Psoas muscle (tissue), 8 donors: ENCODE measurements around the gene XYLB. TPM values are rescaled to one million over a fixed set of nuclear protein-coding genes. Genes with fewer than 3 reads are reported as not detected.

Experiments
- ATAC-seq, 4 donors: fragments of 200-7000 bp; cut with Tn5 transposase; one replicate each; pipeline ENCODE4 v1.9.1; 2020; ENCODE audit warnings: moderate library complexity in 3 of 4, mild to moderate bottlenecking in 2 of 4
- DNase-seq, 2 donors: peaks; one replicate each; pipeline ENCODE4 v3.0.0-alpha.2; 2020
- H3K27ac ChIP-seq: fragments of 200-600 bp; one replicate; pipeline ENCODE4 v1.8.0; 2022
- H3K27me3 ChIP-seq, 3 donors: fragments of 200-600 bp in 1 of 3; one replicate each; pipeline versions ENCODE4 v1.6.1 to v1.8.0; 2013 to 2022; ENCODE audit warnings: low read length in 2 of 3, mild to moderate bottlenecking in 2 of 3, moderate library complexity in 1 of 3; ENCODE audit not compliant: insufficient read depth in 3 of 3
- H3K36me3 ChIP-seq, 2 donors: fragments of 200-600 bp in 1 of 2; one replicate each; pipeline versions ENCODE4 v1.6.1 to v1.8.0; 2013 to 2022; ENCODE audit warnings: low read depth in 1 of 2, mild to moderate bottlenecking in 1 of 2, moderate library complexity in 1 of 2; ENCODE audit not compliant: insufficient read depth in 1 of 2
- H3K4me1 ChIP-seq: fragments of 200-600 bp; one replicate; pipeline ENCODE4 v1.8.0; 2022
- H3K4me3 ChIP-seq: fragments of 200-600 bp; one replicate; pipeline ENCODE4 v1.8.0; 2022; ENCODE audit warnings: mild to moderate bottlenecking
- H3K9me3 ChIP-seq: fragments of 200-600 bp; one replicate; pipeline ENCODE4 v1.8.0; 2022
- WGBS, 3 donors: extraction: QIAGEN DNeasy Blood & Tissue Kit; methylation state at CpG; one replicate each; pipeline versions ENCODE4 v1.1.6 to v1.1.7; 2013; 5-methylcytosine and 5-hydroxymethylcytosine counted together
- intact Hi-C, 2 donors: fragments of 100-400 bp; cut with DNase I; formaldehyde crosslinking; loops; one replicate each; pipeline versions ENCODE4 v1.11.0 to v1.14.2; 2022
- polyA plus RNA-seq, 3 donors: library from polyadenylated mRNA; stranded (reverse); fragments of 200-250 nt; gene quantifications; one replicate each; pipeline ENCODE4 v1.2.3, GENCODE V29; 2013
- total RNA-seq, 4 donors: library from RNA; stranded (reverse); fragmentation: NEBNext Ultra II Directional in 2 of 4; extraction: Animal tissue kit (Norgen Biotek cat#: 25700) in 2 of 4; gene quantifications; one replicate each; pipeline versions ENCODE4 v1.2.1 to v1.2.4, GENCODE V29; 2021 to 2023
- TF ChIP-seq, protein P1 (sequence below): fragments of 200-600 bp; IDR thresholded peaks from one replicate; pipeline ENCODE4 v1.8.0; 2022; ENCODE audit warnings: antibody characterized with exemption
- donor health status: healthy with polysubstance abuse.
- donor health status: DM: no; HTN: no; CAD: no; lungs with moderate emphysema.
- donor health status: Bipolar disorder and iron deficiency.
- donor health status: healthy.
- donor health status: DM: yes; HTN: yes; CAD: no.
- donor health status: DM: no; HTN: no; CAD: no.
- donor health status: DM: no; HTN: no; CAD: no.
- donor health status: DM: yes; HTN: yes; CAD: no.

The XYLB gene
- total and polyA plus RNA-seq, 7 donors = 0.11 to 1.3 (median 0.78) TPM

DNA sequence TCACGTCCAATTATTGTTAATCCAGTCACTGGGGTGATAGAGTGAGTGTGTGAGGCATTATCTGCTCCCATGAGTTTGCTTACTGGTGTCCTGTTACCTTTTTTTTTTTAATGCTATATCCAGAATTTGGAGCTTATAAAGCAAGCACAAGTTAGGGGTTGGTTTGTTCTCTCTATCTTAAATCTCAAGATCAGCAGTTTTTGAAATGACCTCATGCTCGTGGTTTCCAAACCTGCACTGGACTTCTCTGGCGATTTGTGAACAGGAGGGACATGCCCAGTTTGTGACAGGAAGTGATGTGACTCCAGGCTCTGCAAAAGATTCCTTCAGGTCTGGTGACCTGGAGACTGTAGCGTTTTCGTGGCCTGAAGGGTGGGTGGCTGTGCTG, 25.6 kb downstream of the XYLB start:
- no peak for ATAC-seq
- Histone ChIP-seq H3K27me3 (no peaks in the 10 kb centered on the region), H3K27ac (no peak overlapping the region), H3K4me1 (no peaks in the 10 kb centered on the region), H3K9me3 (no peaks in the 10 kb centered on the region), H3K36me3 (peaks cover 3 to 35% of the 10 kb centered on the region in 2 donors), H3K4me3 (no peak overlapping the region)
- TF ChIP-seq, protein P1, sequence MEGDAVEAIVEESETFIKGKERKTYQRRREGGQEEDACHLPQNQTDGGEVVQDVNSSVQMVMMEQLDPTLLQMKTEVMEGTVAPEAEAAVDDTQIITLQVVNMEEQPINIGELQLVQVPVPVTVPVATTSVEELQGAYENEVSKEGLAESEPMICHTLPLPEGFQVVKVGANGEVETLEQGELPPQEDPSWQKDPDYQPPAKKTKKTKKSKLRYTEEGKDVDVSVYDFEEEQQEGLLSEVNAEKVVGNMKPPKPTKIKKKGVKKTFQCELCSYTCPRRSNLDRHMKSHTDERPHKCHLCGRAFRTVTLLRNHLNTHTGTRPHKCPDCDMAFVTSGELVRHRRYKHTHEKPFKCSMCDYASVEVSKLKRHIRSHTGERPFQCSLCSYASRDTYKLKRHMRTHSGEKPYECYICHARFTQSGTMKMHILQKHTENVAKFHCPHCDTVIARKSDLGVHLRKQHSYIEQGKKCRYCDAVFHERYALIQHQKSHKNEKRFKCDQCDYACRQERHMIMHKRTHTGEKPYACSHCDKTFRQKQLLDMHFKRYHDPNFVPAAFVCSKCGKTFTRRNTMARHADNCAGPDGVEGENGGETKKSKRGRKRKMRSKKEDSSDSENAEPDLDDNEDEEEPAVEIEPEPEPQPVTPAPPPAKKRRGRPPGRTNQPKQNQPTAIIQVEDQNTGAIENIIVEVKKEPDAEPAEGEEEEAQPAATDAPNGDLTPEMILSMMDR = no peak
- intact Hi-C loops = no loop called here
- WGBS, 3 donors = 85 to 91% (median 87%) methylated on average over 5 of the region's 5 CpGs
- no peak for DNase-seq

DNA sequence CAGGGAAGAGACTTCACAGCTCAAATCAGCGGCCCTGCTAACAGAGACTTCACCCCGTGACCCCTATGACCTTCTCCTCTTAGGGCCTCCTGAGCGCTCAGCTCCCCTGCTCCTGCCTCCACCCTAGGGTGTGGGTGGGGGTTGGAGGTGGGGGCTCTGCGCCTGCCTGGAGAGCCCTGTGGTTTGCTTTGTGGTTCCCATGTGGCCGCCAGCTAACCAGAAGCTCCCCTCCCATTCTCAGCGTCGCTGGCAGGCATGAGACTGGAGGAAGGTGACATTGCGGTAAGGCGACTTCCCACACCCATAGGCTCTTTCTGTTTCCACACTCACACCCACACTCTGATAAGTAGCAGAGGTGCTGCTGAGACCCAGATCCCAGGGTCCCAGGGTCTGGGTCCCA, 27.6 kb downstream of the XYLB start:
- TF ChIP-seq, protein P1 = no peak

DNA sequence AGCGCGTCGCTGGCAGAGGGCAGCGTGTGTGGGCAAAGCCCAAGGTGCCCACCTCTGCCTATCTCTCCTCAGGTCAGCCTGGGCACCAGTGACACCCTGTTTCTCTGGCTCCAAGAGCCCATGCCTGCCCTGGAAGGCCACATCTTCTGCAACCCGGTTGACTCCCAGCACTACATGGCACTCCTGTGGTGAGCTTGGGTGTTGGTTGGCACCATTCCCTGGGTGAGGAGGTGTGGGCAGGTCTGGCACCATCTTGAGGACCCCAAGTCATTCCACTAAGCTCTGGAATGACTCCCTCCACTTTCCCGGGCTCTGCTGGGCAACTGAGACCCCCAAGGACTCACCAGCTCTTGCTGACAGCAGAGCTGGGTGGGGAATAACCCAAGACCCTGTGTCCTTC, 28.5 kb downstream of the XYLB start:
- no peak for ATAC-seq
- Histone ChIP-seq H3K36me3 (peaks cover 0 to 57% of the 10 kb centered on the region in 2 donors), H3K4me1 (no peaks in the 10 kb centered on the region), H3K27me3 (no peaks in the 10 kb centered on the region), H3K9me3 (no peaks in the 10 kb centered on the region), H3K4me3 (no peak overlapping the region), H3K27ac (no peak overlapping the region)
- intact Hi-C loops = no loop called here
- 87 to 99% (median 95%) methylated on average over 6 of the region's 6 CpGs for WGBS, 3 donors
- DNase-seq = no peak
- TF ChIP-seq, protein P1 = no peak

More for the DNA sequence above, 27.6 kb downstream of the XYLB start:
- Histone ChIP-seq H3K4me1 (no peaks in the 10 kb centered on the region), H3K9me3 (no peaks in the 10 kb centered on the region), H3K36me3 (peaks cover 0 to 50% of the 10 kb centered on the region in 2 donors), H3K27me3 (no peaks in the 10 kb centered on the region), H3K27ac (no peak overlapping the region), H3K4me3 (no peak overlapping the region)
- ATAC-seq = no peak
- 92 to 96% (median 96%) methylated on average over 9 of the region's 9 CpGs for WGBS, 3 donors
- DNase-seq = no peak
- intact Hi-C loops = no loop called here

DNA sequence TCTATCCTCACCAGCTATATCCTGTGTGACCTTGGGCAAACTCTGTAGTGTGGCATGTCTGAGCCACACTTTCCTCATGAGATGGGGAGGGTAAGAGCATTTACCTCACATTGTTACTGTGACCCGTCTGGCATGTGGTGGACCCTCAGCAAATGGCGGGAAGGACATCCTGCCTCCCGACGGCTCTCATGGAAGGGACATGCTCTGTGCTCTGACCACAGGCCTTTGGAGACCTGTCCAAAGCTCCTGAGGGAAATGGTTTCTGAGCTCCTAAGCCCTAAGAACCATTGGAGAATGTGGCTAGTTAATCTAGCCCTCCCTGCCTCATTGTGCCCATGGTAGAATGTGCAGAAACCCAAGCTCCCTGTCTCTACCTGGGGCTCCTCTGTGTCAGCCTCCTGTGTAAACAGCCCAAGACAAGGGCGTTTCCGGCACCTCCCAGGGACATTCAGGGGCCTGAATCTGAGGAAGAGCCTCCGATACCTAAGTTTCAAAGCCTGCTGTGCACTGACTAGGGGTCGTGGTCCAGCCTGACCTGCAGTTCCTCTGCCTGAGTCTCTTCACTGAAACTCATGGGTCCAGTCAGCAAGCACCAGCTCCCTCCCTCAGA, 29.0 kb downstream of the XYLB start:
- no peak for ATAC-seq

More for the DNA sequence above, 29.0 kb downstream of the XYLB start:
- no peak for DNase-seq
- TF ChIP-seq, protein P1 = no peak
- H3K4me1 ChIP-seq = no peaks in the 10 kb centered on the region
- no peak overlapping the region for H3K27ac ChIP-seq
- 92 to 93% (median 92%) methylated on average over 8 of the region's 8 CpGs for WGBS, 3 donors
- intact Hi-C loops = no loop called here
- H3K9me3 ChIP-seq = no peaks in the 10 kb centered on the region
- H3K27me3 ChIP-seq = no peaks in the 10 kb centered on the region
- H3K36me3 ChIP-seq = peaks cover 0 to 57% of the 10 kb centered on the region in 2 donors
- H3K4me3 ChIP-seq = no peak overlapping the region
